ENCODE measurements around the gene GNG3.
"Not testable (repeated sequence)": the region's sequence is repeated elsewhere in the genome, so short reads cannot be mapped to it uniquely, and the experiment has no call there.

Gene GNG3

GRCh38 chr11:62707277-62707861 lies at the start of gene GNG3, which contains the start of gene BSCL2:
Gene GNG3, plus strand, starts transcription at chr11:62707676. Its CDS starts 620 bp downstream, at chr11:62708296.
Gene BSCL2, minus strand, starts transcription at chr11:62707424. Its CDS starts 229 bp downstream, at chr11:62707195.
- DNase-seq (ENCODE audit: low spot score), result peak; percentile 91

DNA sequence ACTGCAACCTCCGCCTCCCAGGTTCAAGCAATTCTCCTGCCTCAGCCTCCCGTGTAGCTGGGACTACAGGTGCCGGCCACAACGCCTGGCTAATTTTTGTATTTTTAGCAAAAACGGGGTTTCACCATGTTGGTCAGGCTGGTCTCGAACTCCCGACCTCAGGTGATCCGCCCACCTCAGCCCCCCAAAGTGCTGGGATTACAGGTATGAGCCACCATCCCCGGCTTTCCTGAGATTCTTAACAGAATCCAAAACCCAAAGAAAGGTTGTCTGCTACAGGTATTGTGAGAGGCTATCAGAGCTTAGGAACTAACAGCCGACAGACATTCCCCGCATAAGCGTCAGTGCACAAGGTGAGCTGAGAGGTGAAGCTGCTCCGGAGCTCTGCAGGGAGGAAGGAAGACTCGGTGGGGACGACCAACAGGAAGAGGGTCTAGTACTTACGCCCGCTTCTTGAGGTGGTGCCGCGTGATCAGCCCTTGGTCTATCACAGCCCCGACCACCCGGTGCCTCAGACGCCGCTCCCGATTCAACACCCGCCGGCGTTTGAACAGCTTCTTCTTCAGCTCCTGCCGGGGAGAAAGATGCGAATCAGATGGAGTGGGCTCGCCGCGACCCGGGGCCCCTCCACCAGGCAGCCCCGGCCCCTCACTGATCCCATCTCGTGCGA lies 42.9 kb upstream of the GNG3 start:
- no peak for DNase-seq (ENCODE audit: low spot score)

- DNase-seq (ENCODE audit: low spot score), result peak; percentile 94
Measured at GRCh38 chr11:62665075-62665598, 42.3 kb upstream of the GNG3 start, which contains the start of the genes C11orf98 and CSKMT. Gene C11orf98, minus strand, starts transcription at chr11:62665210. Its CDS starts 41 bp downstream, at chr11:62665169. Gene CSKMT, plus strand, starts transcription at chr11:62665312. Its CDS starts 568 bp downstream, at chr11:62665880.

DNA sequence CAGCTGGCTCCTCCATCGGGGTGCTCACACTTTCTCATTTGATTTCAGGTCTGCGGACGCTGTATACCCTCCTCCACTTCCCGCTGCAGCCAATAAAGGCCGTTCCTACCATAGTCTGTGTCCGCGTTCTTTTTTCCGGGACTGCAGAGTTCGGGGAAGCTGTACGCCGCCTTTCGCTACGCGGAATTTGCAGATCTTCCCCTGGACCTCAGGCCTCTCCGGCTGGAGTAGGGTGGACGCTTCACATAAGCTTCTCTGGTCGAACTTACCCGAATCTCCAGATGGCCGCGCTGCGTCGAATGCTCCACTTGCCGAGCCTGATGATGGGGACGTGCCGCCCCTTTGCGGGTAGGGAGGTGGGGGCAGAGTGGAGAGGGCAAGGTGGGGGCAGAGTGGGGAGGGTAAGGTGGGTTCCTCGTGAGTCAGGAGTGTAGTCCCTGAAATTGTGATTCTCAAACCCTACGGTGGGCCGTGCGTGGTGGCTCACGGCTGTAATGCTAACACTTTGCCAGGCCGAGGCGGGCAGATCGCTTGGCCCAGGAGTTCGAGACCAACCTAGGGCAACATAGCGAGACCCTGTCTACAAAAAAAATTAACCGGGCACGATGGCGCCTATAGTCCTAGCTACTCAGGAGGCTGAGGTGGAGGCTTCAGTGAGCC lies 41.7 kb upstream of the GNG3 start:
- peak; percentile 56 for DNase-seq (ENCODE audit: low spot score)

GRCh38 chr11:62666259-62666926 lies 41.1 kb upstream of the GNG3 start:
- no peak for DNase-seq (ENCODE audit: low spot score)

DNA sequence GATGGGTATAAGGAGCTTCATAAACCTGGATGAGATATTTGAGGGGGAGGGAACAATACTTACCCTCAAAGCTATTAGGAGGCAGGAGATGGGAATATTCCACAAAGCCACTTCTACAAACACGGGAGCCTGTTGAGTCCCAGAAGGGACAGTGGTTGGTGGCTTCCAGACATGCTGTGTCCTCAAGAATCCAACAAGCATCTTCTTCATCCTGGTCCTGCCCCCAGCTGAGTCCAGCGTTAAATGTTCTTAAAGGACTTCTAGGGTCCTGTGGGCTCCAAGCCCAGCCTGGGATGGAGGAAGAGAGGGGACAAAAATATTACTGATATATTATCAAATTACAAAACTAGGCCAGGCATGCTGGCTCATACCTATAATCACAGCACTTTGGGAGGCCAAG lies 40.0 kb upstream of the GNG3 start:
- DNase-seq (ENCODE audit: low spot score), result no peak

DNA sequence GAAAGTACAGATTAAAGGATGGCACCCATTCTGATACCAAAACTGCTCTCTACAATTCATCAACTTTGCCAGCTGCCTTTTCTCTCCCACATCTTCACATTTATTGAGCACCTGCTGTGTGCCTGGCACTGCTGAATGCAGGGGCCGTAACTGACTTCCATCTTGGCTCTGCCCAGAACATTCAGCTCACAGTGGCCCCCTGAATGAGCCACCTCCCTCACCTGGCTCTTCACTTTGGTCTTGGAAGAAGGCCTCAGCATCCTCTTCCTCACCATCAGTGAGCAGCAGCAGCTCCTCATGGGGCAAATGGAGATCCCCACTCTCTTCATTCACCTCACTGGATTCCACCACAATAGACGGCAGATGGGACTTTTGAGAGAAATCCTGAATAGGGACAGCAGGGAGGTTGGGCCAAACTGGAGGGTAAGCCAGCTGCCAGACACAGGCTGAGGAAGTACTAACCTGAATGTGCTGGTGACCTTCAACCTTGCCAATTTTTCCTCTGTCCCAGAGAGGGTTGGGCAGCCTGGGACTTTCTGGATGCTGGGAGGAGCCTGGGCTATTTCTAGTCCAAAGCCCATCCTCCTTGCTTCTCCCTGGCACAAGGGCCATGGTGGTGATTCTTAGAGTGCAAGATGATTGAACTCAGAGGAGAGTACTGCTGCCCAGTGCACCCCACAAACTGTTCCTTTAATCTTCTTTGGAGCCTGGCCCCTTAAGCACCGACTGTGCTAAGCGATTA lies 37.9 kb upstream of the GNG3 start:
- no peak for DNase-seq (ENCODE audit: low spot score)

DNA sequence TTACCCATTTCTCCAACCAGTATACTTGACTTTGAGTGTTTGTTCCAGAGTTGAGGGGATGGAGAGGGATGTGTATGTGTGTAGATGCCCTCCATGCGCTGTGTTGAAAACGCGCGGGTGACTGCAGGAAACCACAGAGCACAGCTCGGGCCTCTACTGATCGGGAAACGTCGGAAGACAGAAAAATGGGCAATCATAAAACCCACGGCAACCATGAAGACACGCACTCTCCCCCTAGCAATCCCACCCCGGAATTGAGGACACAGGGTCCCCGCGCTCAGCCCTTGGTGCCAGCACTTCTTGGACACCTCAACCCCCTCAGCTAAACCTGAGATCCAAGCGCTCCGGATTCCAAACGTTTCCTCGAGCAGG lies 36.3 kb upstream of the GNG3 start:
- DNase-seq (ENCODE audit: low spot score), result no peak

GRCh38 chr11:62671608-62672389 lies 35.7 kb upstream of the GNG3 start, which contains the start of the genes LBHD1 and UQCC3:
Gene LBHD1, minus strand, starts transcription at chr11:62672267. Its CDS starts 2,236 bp downstream, at chr11:62670031.
Gene UQCC3, plus strand, starts transcription at chr11:62671673. Its CDS starts 73 bp downstream, at chr11:62671746.
- DNase-seq (ENCODE audit: low spot score), result peak; percentile 87

DNA sequence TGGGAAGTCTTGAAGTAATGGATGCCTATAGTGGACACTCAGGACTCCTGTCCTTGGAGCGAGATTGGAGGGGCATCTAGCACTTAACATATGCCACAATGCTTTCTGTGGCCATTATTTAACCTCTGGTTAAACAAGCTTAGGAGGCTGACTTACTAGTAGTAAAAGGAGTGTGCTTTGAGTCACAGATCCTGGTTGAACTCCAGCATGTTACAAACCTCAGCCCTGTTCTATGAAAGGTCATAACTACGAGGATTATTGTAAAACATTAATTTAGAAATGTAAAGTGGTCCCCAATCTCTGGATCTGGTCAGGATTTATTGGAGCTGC lies 34.3 kb upstream of the GNG3 start:
- no peak for DNase-seq (ENCODE audit: low spot score)

- not testable (repeated sequence) for DNase-seq (ENCODE audit: low spot score)
Measured at GRCh38 chr11:62675415-62675814, 32.1 kb upstream of the GNG3 start.

- DNase-seq (ENCODE audit: low spot score), result no peak
Measured at GRCh38 chr11:62676698-62677097, 30.8 kb upstream of the GNG3 start.

DNA sequence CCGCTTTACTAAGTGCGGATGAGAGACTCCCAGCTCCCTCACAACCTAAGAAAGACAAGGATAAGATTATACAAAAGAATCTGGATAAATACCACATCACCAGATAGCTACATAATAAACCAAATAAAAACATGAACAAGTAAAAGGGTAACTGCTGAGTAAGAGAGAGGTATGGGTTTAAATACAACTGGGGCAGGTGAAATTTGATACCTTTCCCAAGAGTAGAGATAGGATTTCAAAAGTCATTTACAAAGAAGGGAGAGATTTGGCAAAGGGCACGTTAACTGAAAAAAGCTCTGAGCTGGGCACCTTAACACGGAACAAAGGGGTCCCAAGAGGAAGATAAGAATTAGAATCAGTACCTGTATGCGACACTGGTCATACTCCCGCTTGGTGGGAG lies 30.3 kb upstream of the GNG3 start:
- DNase-seq (ENCODE audit: low spot score), result no peak

GRCh38 chr11:62677714-62678113 lies 29.8 kb upstream of the GNG3 start:
- DNase-seq (ENCODE audit: low spot score), result no peak

DNA sequence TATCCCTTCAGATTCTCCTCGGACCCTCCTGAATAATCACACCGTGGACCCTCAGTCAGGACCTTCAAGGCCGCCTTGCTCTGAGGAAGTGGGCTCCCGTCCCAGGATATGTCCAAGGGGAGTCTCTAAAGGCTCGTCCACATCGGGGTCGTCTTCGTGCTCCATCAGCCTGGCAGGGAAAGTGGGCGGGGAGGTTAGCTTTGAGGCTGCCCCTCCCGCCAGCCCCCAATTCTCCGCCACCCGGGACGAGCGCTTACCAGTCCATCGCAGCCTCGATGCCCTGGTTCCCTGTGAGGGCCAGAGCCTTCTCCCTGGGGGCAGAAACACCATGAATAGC lies 29.1 kb upstream of the GNG3 start:
- DNase-seq (ENCODE audit: low spot score), result no peak

DNA sequence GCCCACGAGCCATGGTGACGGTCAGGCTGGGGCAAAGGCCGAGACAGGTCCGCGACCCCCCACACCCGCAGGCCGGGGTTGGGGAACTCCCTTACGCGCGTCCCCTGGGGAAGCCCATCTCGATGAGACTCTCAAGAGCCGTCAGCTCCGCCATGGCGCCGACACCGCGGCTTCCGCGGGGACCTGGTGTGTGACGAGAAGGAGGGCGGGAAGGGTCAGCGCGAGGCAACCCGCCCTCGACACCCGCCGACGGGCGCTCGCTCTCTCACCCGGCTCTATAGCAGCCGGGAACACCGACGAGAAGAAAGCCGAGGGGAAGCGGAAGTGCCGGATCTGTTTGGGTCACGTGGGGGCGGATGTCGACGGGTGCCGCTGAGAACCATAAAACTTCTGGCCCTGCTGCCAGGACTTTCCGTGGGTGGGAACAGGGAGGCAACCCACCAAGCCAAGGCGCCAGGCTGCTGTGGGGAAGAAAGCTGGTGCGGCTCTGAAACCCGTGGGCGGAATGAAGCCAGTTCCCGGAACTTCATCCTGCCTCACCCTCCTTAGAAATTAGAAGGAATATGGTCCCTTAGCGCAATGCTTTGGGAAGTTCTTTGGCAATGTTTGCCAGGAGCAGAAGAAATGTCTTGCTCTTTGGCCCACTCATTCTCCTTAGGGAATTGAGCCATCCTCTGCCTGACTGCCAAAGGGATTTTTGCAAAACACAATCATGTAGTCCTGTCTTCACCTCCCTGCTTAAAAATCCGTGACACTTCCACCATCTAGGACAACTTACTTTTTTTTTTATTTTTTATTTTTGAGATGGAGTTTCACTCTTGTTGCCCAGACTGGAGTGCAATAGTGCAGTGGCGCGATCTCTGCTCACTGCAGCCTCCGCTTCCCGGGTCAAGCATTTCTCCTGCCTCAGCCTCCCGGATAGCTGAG lies 28.4 kb upstream of the GNG3 start, which contains the start of gene UBXN1:
Gene UBXN1 (minus strand): TSS at position 304 of the 927 bp plus-strand sequence. CDS start 150 bp downstream, at position 154.
- peak; percentile 88 for DNase-seq (ENCODE audit: low spot score)

DNA sequence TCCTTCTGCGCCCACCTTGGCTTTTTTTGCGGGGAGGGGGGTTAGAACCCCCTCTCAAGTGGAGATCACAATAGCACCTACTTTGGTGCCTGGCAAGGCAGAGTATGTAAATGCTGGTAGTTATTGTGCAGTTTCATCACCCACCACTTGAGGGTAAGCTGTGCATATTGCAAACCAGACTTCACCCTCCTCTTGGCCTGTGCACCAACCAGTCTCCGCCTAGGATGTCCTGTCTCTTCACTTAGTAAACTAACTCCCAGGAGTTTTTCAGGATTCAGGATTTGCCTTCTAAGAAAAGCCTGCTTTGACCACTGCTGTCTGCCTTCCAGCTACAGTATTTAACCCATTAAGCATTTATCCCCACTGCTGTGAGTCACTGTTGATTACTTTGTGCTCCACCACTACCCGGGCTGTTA lies 26.6 kb upstream of the GNG3 start:
- peak; percentile 64 for DNase-seq (ENCODE audit: low spot score)

GRCh38 chr11:62682518-62682917 lies 25.0 kb upstream of the GNG3 start:
- no peak for DNase-seq (ENCODE audit: low spot score)

All from Ammon's horn (tissue), 1 donor.